ENCODE data around the gene KCNJ9.
"Not testable (repeated sequence)": the region's sequence is repeated elsewhere in the genome, so short reads cannot be mapped to it uniquely, and the experiment has no call there.

The KCNJ9 gene

GRCh38 chr1:160081261-160081936 is at the start of gene KCNJ9:
Gene KCNJ9 (plus strand): TSS chr1:160081538. CDS start chr1:160084031, 2,493 bp downstream.
- no peak for DNase-seq

GRCh38 chr1:160032165-160032820 is 49.0 kb upstream of the KCNJ9 start:
- no peak for DNase-seq

- DNase-seq = no peak
These were observed 40.9 kb upstream of the KCNJ9 start for GRCh38 chr1:160040476-160040875.

- DNase-seq = no peak
These were observed 37.8 kb upstream of the KCNJ9 start for GRCh38 chr1:160043543-160043942.

- no peak for DNase-seq
These were observed 35.7 kb upstream of the KCNJ9 start for GRCh38 chr1:160045653-160046052.

GRCh38 chr1:160046494-160047110 is 34.7 kb upstream of the KCNJ9 start:
- peak; percentile 75 for DNase-seq

- DNase-seq = no peak
These were observed 34.0 kb upstream of the KCNJ9 start for GRCh38 chr1:160047111-160047991.

GRCh38 chr1:160048335-160048734 is 33.0 kb upstream of the KCNJ9 start:
- no peak for DNase-seq

- no peak for DNase-seq
These were observed 32.2 kb upstream of the KCNJ9 start for GRCh38 chr1:160049101-160049500.

GRCh38 chr1:160050182-160050581 is 31.2 kb upstream of the KCNJ9 start:
- not testable (repeated sequence) for DNase-seq

GRCh38 chr1:160050619-160051018 is 30.7 kb upstream of the KCNJ9 start:
- DNase-seq = no peak

- DNase-seq = no peak
These were observed 28.4 kb upstream of the KCNJ9 start for GRCh38 chr1:160052936-160053335.

GRCh38 chr1:160053548-160054365 is 27.6 kb upstream of the KCNJ9 start:
- DNase-seq = no peak

- no peak for DNase-seq
These were observed 24.6 kb upstream of the KCNJ9 start for GRCh38 chr1:160056648-160057169.

GRCh38 chr1:160058087-160058486 is 23.3 kb upstream of the KCNJ9 start:
- DNase-seq = no peak

GRCh38 chr1:160061369-160062229 is 19.7 kb upstream of the KCNJ9 start:
- DNase-seq = no peak

GRCh38 chr1:160062230-160062532 is 19.2 kb upstream of the KCNJ9 start:
- DNase-seq = peak; percentile 28

GRCh38 chr1:160063176-160063575 is 18.2 kb upstream of the KCNJ9 start:
- no peak for DNase-seq

GRCh38 chr1:160064164-160064563 is 17.2 kb upstream of the KCNJ9 start:
- no peak for DNase-seq

GRCh38 chr1:160064746-160065145 is 16.6 kb upstream of the KCNJ9 start:
- no peak for DNase-seq
